Uterus (tissue), 2 donors: ENCODE measurements around the gene PRKACG.

Source experiments
- CTCF ChIP-seq, 4 experiments: fragments of 200-600 bp in 2 of 4; fragments of 450-650 bp in 2 of 4; sonication (generic) in 2 of 4; IDR thresholded peaks; one replicate each; pipeline ENCODE4 v1.5.1; 2016 to 2019; ENCODE audit warnings: antibody characterized with exemption in 4 of 4, mild to moderate bottlenecking in 2 of 4, moderate library complexity in 1 of 4
- POLR2A ChIP-seq, 2 donors: fragments of 450-650 bp; IDR thresholded peaks; one replicate each; pipeline ENCODE4 v1.6.1; 2016; ENCODE audit warnings: antibody characterized with exemption in 2 of 2, mild to moderate bottlenecking in 1 of 2, moderate library complexity in 1 of 2

- TF ChIP-seq CTCF (IDR thresholded peaks at IDR 0.05) = no peak
- TF ChIP-seq POLR2A (IDR thresholded peaks at IDR 0.05) = no peak
Observed at GRCh38 chr9:68983008-68983411, 30.9 kb downstream of the PRKACG start.
